HG03108 (cell line): ENCODE measurements around the gene NWD2.
"Not testable (repeated sequence)": the region's sequence is repeated elsewhere in the genome, so short reads cannot be mapped to it uniquely, and the experiment has no call there.

Source experiments
- ATAC-seq: cut with Tn5 transposase; IDR thresholded peaks from one replicate; pipeline ENCODE4 v1.9.1; 2021; ENCODE audit warnings: moderate library complexity; ENCODE audit not compliant: unreplicated experiment

NWD2 gene, protein sequence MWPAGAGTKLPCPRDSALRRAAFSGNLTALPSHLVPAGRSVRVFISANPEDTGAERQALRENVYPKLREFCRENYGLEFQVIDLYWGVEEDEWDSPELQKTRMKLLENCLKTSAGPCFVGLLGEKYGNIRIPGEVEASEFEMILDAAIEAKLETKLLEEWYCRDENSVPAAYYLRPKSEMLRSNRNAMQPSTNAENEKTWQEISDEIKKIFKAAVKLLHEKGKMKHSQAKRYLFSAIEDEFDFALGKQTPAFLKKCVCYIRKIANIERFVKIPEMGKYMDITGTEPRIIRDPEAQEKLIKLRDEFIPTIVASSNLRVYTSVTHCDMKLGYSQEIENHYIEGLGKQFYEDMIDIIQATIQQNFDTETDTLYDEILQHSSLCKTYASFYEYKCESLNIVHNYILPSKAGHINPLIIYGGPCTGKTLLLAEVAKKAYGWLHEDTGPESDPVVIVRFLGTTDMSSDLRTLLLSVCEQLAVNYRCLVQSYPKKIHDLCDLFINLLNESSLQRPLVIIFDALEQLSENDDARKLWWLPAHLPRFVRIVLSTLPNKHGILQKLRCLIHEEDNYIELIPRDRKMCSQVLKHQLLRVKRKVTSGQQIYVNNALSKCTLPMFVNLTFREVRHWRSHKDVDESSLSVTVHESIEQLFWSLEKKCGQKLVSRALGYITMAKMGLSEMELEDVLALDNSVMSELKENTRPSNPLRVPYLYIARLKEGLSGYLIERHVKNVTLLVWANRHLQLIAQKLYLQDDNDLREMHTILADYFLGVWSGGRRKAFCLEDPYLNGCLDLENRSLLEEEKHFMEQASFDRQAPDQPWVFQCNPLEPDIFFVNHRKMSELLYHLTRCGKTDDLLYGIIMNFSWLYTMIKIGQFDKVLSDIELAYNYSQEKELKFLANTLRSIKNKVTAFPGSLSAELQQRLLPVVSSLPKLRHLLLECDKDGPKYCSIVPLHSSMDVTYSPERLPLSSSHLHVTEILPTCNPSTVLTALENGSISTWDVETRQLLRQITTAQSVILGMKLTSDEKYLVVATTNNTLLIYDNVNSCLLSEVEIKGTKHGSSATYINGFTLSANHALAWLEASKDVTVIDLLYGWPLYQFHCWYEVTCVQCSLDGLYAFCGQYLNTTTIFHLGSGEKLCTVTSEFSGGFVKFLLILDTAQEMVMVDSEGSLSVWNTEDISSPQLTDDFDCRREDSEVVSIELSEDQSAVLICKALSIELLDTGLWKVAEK (N-terminal part only)

GRCh38 chr4:37244583-37245390, at the start of gene NWD2:
Gene NWD2, plus strand, starts transcription at chr4:37244743. Its CDS starts 325 bp downstream, at chr4:37245068.
- no peak for ATAC-seq

DNA sequence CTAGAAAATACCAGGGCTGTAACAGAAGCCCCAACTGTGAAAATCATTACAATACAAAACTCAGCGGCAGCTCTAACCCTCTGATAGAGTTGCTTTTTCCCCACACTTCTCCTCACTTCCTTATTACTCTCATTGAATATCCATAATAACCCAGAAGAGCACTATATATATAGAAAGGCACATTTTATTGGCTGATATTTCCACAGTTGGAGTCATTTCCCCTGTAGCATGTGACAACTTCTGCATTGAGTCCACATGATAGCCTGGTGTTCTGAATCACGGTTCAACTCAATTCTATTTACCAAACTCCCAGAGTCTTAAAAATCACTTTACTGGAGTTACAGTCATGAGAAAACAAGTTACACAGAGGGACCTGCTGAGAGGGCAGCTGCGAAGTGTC, 46.6 kb upstream of the NWD2 start:
- no peak for ATAC-seq

- not testable (repeated sequence) for ATAC-seq
Measured at GRCh38 chr4:37204740-37205139, 39.8 kb upstream of the NWD2 start.

- ATAC-seq, result no peak
Measured at GRCh38 chr4:37216209-37216608, 28.3 kb upstream of the NWD2 start.

DNA sequence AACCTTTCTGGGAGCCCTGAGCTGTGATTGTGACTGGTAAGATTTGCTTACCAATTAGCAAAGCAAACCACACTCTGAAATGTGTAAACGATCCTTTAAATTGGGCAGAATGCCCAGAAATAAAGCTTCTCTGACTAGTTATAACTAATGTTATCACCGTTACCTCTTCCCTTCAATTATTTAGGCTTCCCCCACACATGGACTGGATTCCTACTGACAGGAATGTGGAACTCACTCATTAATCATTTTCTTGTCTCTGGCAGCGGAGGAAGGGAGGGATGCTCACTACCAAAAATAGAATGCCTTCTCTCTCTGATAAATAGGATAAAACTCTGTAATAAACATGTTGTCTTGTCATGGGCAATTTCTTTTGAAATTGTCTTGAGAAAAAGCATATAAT, 25.3 kb upstream of the NWD2 start:
- no peak for ATAC-seq

- no peak for ATAC-seq
Measured at GRCh38 chr4:37219990-37220389, 24.6 kb upstream of the NWD2 start.

- no peak for ATAC-seq
Measured at GRCh38 chr4:37220685-37221084, 23.9 kb upstream of the NWD2 start.

DNA sequence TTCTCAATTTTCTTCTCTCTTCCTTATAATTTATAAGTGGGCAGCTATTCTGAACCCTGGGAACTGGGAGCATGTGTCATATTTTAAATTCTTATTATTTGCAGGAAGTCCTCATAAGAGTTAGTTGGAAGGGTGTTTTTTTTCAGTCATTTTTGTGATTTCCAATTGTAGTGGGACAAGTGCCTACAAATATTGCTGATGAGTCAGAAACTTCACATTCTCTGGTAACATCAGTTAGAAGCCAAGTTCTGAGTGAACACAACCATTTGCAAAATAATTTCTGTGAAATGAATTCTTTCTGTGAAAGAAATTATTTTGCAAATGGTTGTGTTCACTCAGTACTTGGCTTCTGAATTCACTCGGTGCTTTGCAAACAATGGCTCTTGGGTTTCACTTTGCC, 20.8 kb upstream of the NWD2 start:
- no peak for ATAC-seq

- no peak for ATAC-seq
Measured at GRCh38 chr4:37224854-37225253, 19.7 kb upstream of the NWD2 start.

- no peak for ATAC-seq
Measured at GRCh38 chr4:37225778-37226177, 18.8 kb upstream of the NWD2 start.

GRCh38 chr4:37232315-37232714, 12.2 kb upstream of the NWD2 start:
- no peak for ATAC-seq

DNA sequence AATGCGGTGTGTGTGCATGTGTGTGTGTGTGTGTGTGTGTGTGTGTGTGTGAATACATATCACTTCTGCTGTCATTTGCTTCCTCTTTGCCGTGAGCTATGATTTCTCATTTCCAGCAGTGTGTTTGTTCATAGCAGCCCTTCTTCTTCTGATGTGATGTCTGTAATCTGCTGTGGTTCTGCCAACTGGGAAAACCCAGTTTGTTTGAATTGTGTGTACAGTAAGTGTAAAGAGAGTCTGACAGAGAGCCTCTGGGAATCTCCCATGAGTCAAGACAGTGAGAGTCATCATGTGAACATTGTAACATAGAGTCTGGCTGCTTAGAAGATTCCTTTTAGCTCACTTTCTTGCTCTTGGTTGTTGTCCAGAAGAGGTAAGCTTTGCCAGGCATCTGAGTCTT, 8.4 kb upstream of the NWD2 start:
- ATAC-seq, result no peak

GRCh38 chr4:37241647-37242046, 2.9 kb upstream of the NWD2 start:
- no peak for ATAC-seq

DNA sequence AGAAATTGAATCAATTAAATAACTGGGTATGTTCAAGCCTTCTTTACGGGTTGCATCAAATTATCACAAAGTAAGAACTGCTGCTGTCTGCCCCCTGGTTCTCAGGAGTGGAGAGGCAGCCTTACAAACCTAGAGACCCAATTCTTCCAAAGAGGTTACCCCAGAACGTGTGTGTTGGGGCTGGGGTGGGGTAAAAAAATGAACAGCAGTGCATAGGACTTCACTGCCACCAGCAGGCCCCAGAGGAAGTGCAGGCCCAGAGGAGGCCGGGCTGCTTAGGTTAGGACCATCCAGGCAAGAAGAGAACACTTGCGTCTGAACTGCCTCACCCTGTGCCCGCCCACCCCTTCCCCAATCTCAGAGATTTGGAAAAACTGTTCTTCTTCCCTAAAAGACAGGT, 1.5 kb upstream of the NWD2 start:
- no peak for ATAC-seq

GRCh38 chr4:37243722-37244582, 591 bp upstream of the NWD2 start:
- ATAC-seq, result no peak

GRCh38 chr4:37245391-37245954, 930 bp downstream of the NWD2 start:
- no peak for ATAC-seq

- ATAC-seq, result no peak
Measured at GRCh38 chr4:37246891-37247290, 2.3 kb downstream of the NWD2 start.

DNA sequence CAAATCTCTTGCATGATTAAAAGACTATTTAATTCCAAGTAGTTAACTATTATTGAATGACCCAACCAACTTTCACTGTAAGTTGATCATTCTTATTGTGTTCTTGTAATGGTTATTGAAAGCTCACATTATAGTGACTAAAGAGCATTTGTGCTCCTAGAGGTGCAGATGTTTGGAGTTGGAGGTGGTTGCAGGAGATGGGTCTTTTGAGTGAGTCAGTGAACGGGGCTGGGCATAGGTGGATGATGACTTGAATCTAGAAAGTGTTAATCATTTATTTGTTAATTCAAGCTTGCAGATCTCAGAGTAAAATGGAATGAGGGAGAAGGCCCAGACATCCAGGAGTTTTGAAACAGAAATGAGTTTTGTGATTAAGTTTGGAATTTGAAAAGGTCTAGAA, 13.7 kb downstream of the NWD2 start:
- ATAC-seq, result no peak

DNA sequence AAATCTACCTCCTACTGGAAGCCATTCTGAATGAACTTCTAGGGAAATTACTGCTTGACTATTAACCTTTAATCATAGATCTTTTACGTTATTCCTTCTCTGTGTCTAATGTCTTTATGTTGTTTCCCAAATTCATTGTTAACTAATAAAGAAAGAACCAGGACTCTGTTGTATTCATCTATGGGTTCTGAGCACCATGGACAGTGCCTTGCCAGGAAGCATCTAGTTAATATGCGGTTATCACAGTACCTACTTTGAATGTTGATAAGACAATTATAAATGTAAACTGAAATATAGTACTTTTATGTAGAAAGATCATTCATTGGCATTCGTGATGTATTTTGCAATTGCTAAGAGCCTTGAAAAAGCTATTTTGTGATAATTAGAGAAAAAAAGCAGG, 23.8 kb downstream of the NWD2 start:
- no peak for ATAC-seq
